ENCODE data around the gene TMEM39B. TPM values are rescaled to one million over a fixed set of nuclear protein-coding genes. Genes with fewer than 3 reads are reported as not detected.
"Not testable (repeated sequence)": the region's sequence is repeated elsewhere in the genome, so short reads cannot be mapped to it uniquely, and the experiment has no call there.

TMEM39B gene
- total RNA-seq, 2 donors from 2014 or later = 8.2 to 9.5 TPM

DNA sequence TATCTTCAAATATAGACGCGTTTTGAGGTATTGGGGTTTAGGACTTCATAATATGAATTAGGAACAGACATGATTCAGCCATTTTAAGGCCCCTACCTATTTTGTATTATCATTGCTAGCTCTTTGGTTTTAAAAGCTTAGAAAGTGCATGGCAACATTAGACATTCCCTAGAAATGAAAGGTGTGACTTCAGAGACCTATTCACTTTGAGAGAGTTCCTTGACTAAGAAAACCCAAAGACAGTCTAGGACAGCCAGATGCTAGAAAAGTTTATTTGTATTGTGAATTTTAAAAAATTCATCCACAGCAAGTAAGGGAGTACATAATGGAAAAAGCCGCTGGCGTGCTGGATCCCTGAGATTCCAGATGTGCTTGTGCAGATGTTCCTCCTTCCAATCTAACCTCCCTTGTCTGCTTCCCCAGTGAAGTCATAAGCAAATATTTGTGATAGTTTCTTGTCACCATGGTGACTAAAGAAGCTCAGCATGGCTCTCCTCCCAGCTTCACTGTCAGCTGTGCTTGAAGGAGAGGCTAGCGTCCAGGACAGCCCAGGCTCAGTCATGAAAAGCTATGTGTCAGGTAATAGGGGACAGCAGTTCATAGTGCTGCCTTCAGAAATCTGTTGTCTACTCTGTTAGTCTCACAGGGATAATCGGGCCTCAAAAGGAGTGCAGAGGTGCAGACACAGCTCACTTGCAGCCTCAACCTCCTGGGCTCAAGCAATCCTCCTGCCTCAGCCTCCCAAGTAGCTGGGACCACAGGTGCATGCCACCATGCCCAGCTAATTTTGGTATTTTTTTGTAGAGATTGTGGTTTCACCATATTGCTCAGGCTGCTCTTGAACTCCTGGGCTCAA, 69.9 kb downstream of the TMEM39B start:
- intact Hi-C loops (cut with DNase I) = no loop called here
- ATAC-seq = peak; percentile 85 to 93
- DNase-seq = peak; percentile 48

- intact Hi-C loops (cut with DNase I); ATAC-seq; DNase-seq: not testable (repeated sequence)
Measured at GRCh38 chr1:32143302-32143695, 70.6 kb downstream of the TMEM39B start.

DNA sequence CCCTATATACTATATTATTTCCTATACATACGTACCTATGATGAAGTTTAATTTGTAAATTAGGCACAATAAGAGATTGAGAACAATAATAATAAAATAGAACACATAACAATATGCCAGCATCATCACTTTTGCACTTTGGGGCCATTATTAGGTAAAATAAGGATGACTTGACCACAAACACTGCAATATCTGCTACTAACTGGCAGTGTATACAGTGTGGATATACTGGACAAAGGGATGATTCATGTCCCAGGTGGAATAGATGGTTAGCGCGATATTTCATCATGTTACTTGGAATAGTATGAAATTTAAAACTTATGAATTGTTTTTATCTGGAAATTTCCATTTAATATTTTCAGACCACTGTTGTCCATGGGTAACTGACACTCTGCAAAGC, 71.3 kb downstream of the TMEM39B start:
- DNase-seq = no peak
- intact Hi-C loops (cut with DNase I) = no loop called here
- no peak for ATAC-seq

- intact Hi-C loops (cut with DNase I); DNase-seq; ATAC-seq: not testable (repeated sequence)
Measured at GRCh38 chr1:32147799-32148198, 75.1 kb downstream of the TMEM39B start.

GRCh38 chr1:32150847-32151246, 78.1 kb downstream of the TMEM39B start:
- DNase-seq (no peak), ATAC-seq (no peak)
- intact Hi-C loops (cut with DNase I) = no loop called here

GRCh38 chr1:32151319-32151787, 78.6 kb downstream of the TMEM39B start:
- peak; percentile 27 to 36 for ATAC-seq
- intact Hi-C loops (cut with DNase I) = no loop called here
- DNase-seq = no peak

Small RNA genes lying within 50 kb of the gene (microRNA-seq; reads per million reads assigned to microRNA genes)
- gene MIR5585 = 0 to 0.20 reads per million in 2 donors

Other genes starting within 250 kb of the TMEM39B start
- 100 to 1,000 TPM; 281 to 449 TPM for gene PTP4A2, start 134.6 kb upstream of the TMEM39B start, total RNA-seq
- gene KHDRBS1, start 59.1 kb upstream of the TMEM39B start, total RNA-seq = 10 to 100 TPM; 57.2 to 76.6 TPM
- 10 to 100 TPM; 59.3 to 73.3 TPM for gene KPNA6, start 35.1 kb downstream of the TMEM39B start, total RNA-seq
- 10 to 100 TPM; 20.3 to 35.6 TPM for gene TXLNA, start 106.7 kb downstream of the TMEM39B start, total RNA-seq
- gene CCDC28B, start 127.7 kb downstream of the TMEM39B start, total RNA-seq = 10 to 100 TPM in 1 of 2 donors, 1 to 10 TPM in 1; 7.5 to 13.8 TPM
- under 1 TPM; 0.76 to 0.97 TPM for gene IQCC, start 132.7 kb downstream of the TMEM39B start, total RNA-seq
- gene DCDC2B, start 136.2 kb downstream of the TMEM39B start, total RNA-seq = not detected
- gene TMEM234, start 149.4 kb downstream of the TMEM39B start, total RNA-seq = 1 to 10 TPM; 8.8 to 9.9 TPM
- gene EIF3I, start 149.5 kb downstream of the TMEM39B start, total RNA-seq = 100 to 1,000 TPM in 1 of 2 donors, 10 to 100 TPM in 1; 95.1 to 110 TPM
- gene FAM167B, start 174.3 kb downstream of the TMEM39B start, total RNA-seq = 1 to 10 TPM; 5.5 to 9.8 TPM
- 1 to 10 TPM; 1.2 to 2.6 TPM for gene LCK, start 178.3 kb downstream of the TMEM39B start, total RNA-seq
- gene HDAC1, start 219.1 kb downstream of the TMEM39B start, total RNA-seq = 10 to 100 TPM; 34.8 to 34.9 TPM